TTC549 (cell line): Measurements from ENCODE around the gene ASB10.
A peak's percentile ranks its signal among the peaks of the same experiment; 100 is the strongest.

Source experiments
- FAIRE-seq: peaks from 2 replicates; lab custom pipeline; 2012; peaks lifted over from hg19 to GRCh38; lab: Jason Lieb, UNC

Gene ASB10

DNA sequence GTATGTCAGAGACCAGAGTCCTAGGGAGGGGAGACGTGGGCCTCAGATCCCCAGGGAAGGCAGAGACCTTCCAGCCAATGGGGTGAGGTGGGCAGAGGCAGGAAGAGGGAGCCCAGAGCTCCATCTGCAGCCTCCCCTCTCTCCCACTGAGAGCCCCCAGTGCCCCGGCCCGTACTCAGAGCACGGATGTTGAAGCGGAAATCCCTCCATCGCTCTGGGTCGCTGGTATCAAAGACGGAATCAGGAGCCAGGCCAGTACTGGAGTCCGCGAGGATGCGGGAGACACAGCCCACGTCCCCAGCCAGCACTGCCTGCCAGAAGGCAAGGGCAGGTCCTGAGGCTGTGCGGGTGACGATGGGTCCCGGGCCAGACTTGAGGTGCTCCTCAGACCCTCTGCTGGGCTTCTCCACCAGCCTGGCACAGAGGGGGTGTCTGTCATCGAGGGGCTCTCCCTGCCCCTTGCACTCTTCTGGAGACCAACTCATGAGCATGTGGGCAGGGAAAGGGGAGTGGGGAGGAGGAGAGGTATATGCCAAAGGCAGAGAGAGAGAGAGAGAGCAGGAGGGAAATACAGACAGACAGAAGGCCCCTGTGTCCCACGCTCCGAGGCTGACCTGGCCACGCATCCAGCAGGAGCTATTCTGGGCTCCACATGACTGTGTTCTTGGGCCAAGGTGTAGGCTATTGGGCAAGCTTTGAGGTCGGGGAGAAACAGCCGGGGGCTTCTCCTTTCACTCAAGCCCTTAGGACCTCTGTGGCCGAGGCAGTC is at the start of gene ASB10:
TSS of gene ASB10 (minus strand) at position 611 of the 769 bp plus-strand sequence. CDS start at position 491, 120 bp downstream.
- FAIRE-seq, result no peak

- no peak for FAIRE-seq
Measured at GRCh38 chr7:151236406-151236805, 49.4 kb upstream of the ASB10 start.

DNA sequence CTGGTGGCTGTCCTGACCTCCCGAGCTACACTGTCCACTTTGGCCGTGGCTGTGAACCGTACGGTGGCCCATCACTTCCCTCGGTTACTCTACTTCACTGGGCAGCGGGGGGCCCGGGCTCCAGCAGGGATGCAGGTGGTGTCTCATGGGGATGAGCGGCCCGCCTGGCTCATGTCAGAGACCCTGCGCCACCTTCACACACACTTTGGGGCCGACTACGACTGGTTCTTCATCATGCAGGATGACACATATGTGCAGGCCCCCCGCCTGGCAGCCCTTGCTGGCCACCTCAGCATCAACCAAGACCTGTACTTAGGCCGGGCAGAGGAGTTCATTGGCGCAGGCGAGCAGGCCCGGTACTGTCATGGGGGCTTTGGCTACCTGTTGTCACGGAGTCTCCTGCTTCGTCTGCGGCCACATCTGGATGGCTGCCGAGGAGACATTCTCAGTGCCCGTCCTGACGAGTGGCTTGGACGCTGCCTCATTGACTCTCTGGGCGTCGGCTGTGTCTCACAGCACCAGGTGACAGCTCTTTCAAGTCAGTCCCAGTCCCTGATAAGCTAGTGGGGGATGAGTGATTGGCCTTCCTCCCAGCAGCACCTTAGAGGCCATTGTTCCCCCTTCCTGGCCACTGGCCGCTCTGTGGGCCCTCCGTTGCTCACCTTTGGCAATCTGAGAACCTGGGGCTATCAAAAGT is 48.2 kb upstream of the ASB10 start:
- no peak for FAIRE-seq

DNA sequence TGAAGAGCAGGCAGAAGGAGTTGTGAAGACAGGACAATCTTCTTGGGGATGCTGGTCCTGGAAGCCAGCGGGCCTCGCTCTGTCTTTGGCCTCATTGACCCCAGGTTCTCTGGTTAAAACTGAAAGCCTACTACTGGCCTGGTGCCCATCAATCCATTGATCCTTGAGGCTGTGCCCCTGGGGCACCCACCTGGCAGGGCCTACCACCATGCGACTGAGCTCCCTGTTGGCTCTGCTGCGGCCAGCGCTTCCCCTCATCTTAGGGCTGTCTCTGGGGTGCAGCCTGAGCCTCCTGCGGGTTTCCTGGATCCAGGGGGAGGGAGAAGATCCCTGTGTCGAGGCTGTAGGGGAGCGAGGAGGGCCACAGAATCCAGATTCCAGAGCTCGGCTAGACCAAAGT is 46.8 kb upstream of the ASB10 start:
- no peak for FAIRE-seq

DNA sequence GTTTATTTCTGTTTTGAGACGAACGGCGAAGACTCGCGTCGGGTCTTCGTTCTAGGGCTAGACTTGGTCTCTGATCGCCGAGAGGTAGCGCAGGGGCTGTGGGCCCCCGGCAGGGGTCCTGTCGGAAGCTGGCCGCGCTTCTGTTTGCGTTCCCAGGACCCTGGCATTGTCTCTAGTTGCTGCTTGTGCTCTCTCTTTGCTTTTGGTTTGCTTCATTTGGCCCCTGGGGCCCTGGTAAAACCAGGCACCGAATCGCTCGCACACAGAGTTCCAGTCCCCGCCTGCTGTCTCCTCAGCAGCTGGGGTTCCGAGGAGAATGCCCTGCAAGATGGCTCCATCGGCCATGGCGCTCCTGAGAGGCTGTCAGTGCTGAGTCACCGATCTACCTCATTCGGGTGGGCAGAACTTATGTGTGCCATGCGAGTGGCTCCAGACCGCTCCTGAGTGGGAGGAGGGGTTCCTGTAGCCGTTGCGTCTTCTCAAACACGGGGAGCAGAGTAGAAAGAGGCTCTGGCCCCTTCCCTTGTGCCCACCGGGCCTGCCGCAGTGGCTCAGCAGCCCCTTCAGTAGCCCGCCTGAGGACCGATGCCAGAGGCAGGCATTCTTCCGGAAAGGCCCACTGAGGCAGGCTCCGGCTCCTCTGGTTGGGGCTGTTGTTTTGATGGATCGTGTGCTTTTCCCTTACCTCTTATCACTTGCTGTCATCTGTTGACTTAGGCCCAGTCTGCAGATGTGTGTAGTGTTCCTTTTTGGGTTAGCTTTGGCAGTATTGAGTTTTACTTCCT is 46.1 kb upstream of the ASB10 start:
- FAIRE-seq, result no peak

GRCh38 chr7:151232091-151232916 is 45.3 kb upstream of the ASB10 start, which contains the start of gene CHPF2:
CHPF2 (plus strand) TSS chr7:151232483; CDS start chr7:151234012, 1,529 bp downstream.
- FAIRE-seq, result no peak

DNA sequence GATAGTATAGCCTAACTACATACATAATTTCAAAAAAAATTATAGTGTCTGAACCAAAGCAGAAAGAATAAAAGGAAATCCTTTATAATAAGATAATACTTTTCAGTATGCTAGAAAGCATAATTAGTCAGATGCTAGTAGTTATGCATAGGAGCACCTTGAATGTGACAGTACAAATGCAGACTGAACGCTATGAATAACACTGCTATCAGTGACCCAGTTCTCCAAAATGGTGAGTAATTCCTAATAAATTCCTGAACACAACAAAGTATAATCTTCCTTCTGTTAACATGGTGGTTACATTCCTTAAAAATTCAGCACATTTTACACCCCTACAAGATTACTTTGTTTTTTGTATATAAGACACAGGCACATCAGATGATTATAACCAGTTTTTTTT is 44.0 kb upstream of the ASB10 start:
- FAIRE-seq, result no peak

- no peak for FAIRE-seq
Measured at GRCh38 chr7:151229249-151229648, 42.2 kb upstream of the ASB10 start.

- FAIRE-seq, result no peak
Measured at GRCh38 chr7:151228024-151228866, 41.2 kb upstream of the ASB10 start.

DNA sequence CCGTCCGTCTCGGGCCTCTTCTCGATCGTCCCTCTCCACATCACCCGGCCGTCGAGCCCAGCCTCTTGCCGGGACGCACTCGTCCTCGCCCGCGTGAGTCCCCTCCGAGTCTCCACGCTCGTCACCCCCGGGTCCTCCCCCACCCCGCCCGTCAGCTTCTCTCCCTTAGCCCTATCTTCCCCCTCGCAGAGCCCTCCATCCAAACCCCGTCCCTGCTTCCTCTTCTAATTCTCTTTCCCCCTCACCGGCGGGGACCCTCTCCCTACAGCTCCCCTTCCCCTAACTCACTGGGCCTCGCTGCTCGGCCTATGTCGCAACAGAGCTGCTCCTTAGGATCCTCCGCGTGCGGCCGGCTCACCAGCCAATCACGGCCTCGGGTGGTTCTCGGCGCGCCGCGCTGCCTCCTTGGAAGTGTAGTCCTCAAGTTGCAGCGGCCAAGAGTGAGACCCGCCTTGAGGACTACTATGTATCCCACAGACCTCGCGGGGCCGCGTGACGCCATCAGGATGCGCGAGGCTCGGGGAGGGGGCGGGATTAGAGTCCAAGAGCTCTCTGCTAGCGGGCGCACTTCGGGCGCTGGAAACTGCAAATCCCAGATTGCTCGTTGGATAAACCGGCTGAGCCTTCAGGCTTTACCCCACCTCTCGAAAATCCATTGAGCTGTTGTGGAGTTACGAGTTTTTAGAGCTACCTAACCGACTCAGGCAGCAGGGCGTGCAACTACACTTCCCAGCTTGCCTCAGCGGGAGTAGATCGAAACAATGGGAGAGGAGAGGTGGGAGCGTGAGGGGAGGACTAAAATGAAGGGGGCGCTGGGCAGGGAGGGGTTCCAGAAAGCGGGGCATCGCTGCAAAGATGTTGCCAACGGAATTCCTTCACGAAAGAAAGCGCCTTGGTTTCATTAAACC is 40.1 kb upstream of the ASB10 start, which contains the start of gene ABCF2:
TSS of gene ABCF2 (minus strand) at position 331 of the 908 bp plus-strand sequence. CDS start 747 bp downstream, outside the sequence.
- peak; percentile 87 for FAIRE-seq

GRCh38 chr7:151226560-151226874 is 39.5 kb upstream of the ASB10 start:
- no peak for FAIRE-seq

DNA sequence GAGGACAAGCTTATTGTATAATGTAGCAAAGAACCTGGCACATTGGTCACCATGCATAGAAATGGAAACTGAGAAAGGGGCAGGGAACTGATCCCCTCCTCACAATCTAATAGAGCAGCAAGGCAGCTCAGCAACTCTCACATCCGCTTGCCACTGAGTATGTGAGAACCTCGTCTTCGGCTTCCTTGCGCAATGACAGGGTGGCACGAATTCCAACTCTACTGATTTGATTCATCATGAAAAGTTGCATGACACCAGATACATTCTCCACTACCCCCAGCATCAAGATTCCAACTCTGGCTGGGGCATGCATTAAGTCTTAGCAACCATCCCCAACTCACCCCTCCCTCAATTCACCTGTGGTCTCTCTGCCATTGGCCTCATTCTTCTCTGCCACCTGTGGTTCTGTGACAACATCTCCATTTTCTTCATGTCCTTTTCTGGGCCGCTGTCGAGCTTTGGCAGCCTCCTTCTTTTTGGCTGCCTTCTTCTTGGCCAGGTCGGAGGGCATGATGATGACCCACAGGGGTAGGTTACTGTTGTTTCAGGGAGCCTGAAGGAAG is 39.0 kb upstream of the ASB10 start:
- FAIRE-seq, result no peak

- FAIRE-seq, result no peak
Measured at GRCh38 chr7:151223728-151224127, 36.7 kb upstream of the ASB10 start.

GRCh38 chr7:151218170-151218569 is 31.1 kb upstream of the ASB10 start:
- FAIRE-seq, result no peak

DNA sequence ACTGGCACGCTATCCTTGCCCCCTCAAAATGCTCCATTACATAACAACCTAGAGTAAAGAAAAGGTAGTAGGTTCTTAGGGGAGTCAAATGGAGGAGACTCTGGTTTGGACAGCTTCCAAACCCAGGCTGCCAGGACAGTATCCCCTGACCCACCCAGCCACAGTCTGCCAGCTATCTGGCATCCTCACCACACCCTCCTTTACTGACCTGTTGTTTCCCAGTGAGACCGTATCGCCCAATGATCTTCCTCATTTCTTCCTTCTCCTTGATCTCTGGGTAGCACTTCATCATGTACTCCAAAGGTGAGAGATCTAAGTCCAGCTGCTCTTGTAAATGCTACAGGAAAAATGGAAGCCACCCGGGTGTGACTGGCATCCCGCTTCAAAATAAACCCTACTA is 28.3 kb upstream of the ASB10 start:
- FAIRE-seq, result no peak

- FAIRE-seq, result no peak
Measured at GRCh38 chr7:151213826-151214225, 26.8 kb upstream of the ASB10 start.

DNA sequence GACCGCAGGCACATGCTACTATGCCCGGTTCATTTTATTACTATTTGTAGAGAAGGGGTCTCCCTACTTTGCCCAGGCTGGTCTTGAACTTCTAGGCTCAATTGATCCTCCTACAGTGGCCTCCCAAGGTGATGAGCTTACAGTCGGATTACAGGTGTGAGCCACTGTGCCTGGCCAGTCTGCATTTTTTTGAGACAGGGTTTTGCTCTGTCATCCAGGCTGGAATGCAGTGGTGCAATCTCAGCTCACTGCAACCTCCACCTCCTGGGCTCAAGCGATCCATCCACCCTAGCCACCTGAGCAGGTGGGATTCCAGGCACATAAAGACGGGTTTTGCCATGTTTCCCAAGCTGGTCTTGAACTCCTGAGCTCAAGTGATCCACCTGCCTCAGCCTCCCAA is 25.6 kb upstream of the ASB10 start:
- FAIRE-seq, result no peak

DNA sequence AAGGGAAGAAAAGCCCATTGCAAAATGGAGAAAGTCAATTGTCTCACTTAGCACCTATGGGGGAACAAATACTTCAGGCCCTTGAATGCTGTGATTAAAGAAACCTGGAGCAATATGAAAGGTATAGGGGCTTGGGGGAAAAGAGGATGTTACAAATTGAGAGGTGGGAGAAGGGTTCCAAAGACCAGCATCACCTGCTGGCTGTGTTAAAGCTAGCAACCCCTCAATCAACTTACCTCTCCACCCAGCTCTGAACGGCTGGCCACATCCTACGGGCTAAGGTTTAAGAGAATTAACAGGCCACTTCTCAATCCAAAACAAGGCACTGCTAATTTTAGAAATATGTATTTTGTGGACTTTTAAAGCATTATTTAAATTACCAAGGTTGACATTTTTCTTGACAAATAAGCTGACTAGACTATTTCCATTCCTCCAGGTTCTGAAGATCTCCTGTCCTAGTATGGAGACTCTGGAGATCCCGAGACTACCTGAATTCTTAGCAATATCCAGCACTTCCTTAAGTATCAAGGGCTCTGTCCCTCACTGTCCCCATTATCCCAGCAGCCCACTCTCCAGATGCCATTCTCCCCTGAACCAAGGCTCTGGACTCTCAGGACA is 24.2 kb upstream of the ASB10 start:
- FAIRE-seq, result no peak
